Tibial artery (tissue), 4 donors: ENCODE measurements around the gene ADAM10.

Source experiments
- DNase-seq, 2 donors: peaks; one replicate each; pipeline ENCODE4 v3.0.0-alpha.2; 2019
- H3K27ac ChIP-seq, 2 donors: fragments of 200-600 bp; sonication (generic) in 1 of 2; 1 replicate in 1 of 2; 2 replicates in 1 of 2; pipeline ENCODE4 v1.5.1; 2018 to 2019; ENCODE audit warnings: mild to moderate bottlenecking in 1 of 2
- H3K27me3 ChIP-seq, 2 donors: fragments of 200-600 bp; sonication (generic) in 1 of 2; one replicate each; pipeline versions ENCODE4 v1.5.1 to v1.6.0; 2016 to 2019
- H3K36me3 ChIP-seq, 3 donors: fragments of 200-600 bp; sonication (generic) in 2 of 3; one replicate each; pipeline ENCODE4 v1.5.1; 2016 to 2019; ENCODE audit warnings: mild to moderate bottlenecking in 2 of 3
- H3K4me1 ChIP-seq, 4 donors: fragments of 200-600 bp; sonication (generic) in 2 of 4; 1 replicate in 3 of 4; 2 replicates in 1 of 4; pipeline ENCODE4 v1.5.1; 2016 to 2019
- H3K4me3 ChIP-seq, 2 donors: fragments of 200-600 bp; sonication (generic) in 1 of 2; 1 replicate in 1 of 2; 2 replicates in 1 of 2; pipeline ENCODE4 v1.5.1; 2018 to 2019; ENCODE audit warnings: mild to moderate bottlenecking in 2 of 2
- H3K9me3 ChIP-seq, 3 donors: fragments of 200-600 bp; sonication (generic) in 1 of 3; one replicate each; pipeline ENCODE4 v1.5.1; 2016 to 2019
- CTCF ChIP-seq, 2 experiments: fragments of 200-600 bp in 1 of 2; fragments of 450-650 bp in 1 of 2; IDR thresholded peaks; one replicate each; pipeline ENCODE4 v1.5.1; 2017 to 2019; ENCODE audit warnings: antibody characterized with exemption in 2 of 2, mild to moderate bottlenecking in 1 of 2, moderate library complexity in 1 of 2
- intact Hi-C: fragments of 100-400 bp; cut with DNase I; formaldehyde crosslinking; loops from one replicate; pipeline ENCODE4 v1.15.0; 2023; ENCODE audit warnings: low total_unique reads

The ADAM10 gene

GRCh38 chr15:58742819-58743502, 6.5 kb downstream of the ADAM10 start:
- H3K36me3 ChIP-seq, result no peaks in the 10 kb centered on the region
- no peak overlapping the region for H3K4me3 ChIP-seq
- H3K4me1 ChIP-seq, result peaks cover 0 to 81% (median 27%) of the 10 kb centered on the region in 4 donors
- TF ChIP-seq CTCF (IDR thresholded peaks at IDR 0.05), result no peak
- H3K27me3 ChIP-seq, result no peaks in the 10 kb centered on the region
- peak overlapping the region in 1 of 2 donors; percentile 45 for H3K27ac ChIP-seq
- H3K9me3 ChIP-seq, result no peaks in the 10 kb centered on the region
- intact Hi-C loops, result loop anchor here (10.0 kb wide), 1 partner anchor 192 kb away; the partner anchor contains the start of gene SLTM
- DNase-seq, result no peak

GRCh38 chr15:58742022-58742813, 7.3 kb downstream of the ADAM10 start:
- peak overlapping the region in 1 of 2 donors; percentile 45 for H3K27ac ChIP-seq

GRCh38 chr15:58741032-58741431, 8.5 kb downstream of the ADAM10 start:
- H3K27ac ChIP-seq, result no peak overlapping the region
- no peak for DNase-seq
- H3K27me3 ChIP-seq, result no peaks in the 10 kb centered on the region
- TF ChIP-seq CTCF (IDR thresholded peaks at IDR 0.05), result no peak
- no peaks in the 10 kb centered on the region for H3K36me3 ChIP-seq
- intact Hi-C loops, result loop anchor here (10.0 kb wide), 1 partner anchor 194 kb away; the partner anchor contains the start of gene SLTM
- H3K9me3 ChIP-seq, result no peaks in the 10 kb centered on the region
- peaks cover 0 to 70% (median 24%) of the 10 kb centered on the region in 4 donors for H3K4me1 ChIP-seq
- H3K4me3 ChIP-seq, result no peak overlapping the region

More at GRCh38 chr15:58742022-58742813, 7.3 kb downstream of the ADAM10 start:
- no peak for TF ChIP-seq CTCF (IDR thresholded peaks at IDR 0.05)
- Histone ChIP-seq H3K36me3 (no peaks in the 10 kb centered on the region), H3K4me3 (no peak overlapping the region), H3K9me3 (no peaks in the 10 kb centered on the region), H3K27me3 (no peaks in the 10 kb centered on the region), H3K4me1 (peaks cover 0 to 81% (median 25%) of the 10 kb centered on the region in 4 donors)
- intact Hi-C loops, result loop anchor here (10.0 kb wide), 1 partner anchor 193 kb away; the partner anchor contains the start of gene SLTM
- DNase-seq, result no peak

GRCh38 chr15:58740436-58740835, 9.1 kb downstream of the ADAM10 start:
- Histone ChIP-seq H3K27ac (no peak overlapping the region), H3K9me3 (no peaks in the 10 kb centered on the region), H3K4me3 (no peak overlapping the region), H3K36me3 (no peaks in the 10 kb centered on the region), H3K27me3 (no peaks in the 10 kb centered on the region), H3K4me1 (peaks cover 0 to 64% (median 22%) of the 10 kb centered on the region in 4 donors)
- no peak for TF ChIP-seq CTCF (IDR thresholded peaks at IDR 0.05)
- no peak for DNase-seq
- intact Hi-C loops, result loop anchor here (10.0 kb wide), 1 partner anchor 194 kb away; the partner anchor contains the start of gene SLTM

GRCh38 chr15:58738046-58738707, 11.3 kb downstream of the ADAM10 start:
- DNase-seq, result no peak
- TF ChIP-seq CTCF (IDR thresholded peaks at IDR 0.05), result no peak
- no peaks in the 10 kb centered on the region for H3K9me3 ChIP-seq
- H3K4me3 ChIP-seq, result no peak overlapping the region
- intact Hi-C loops, result no loop called here
- H3K27ac ChIP-seq, result no peak overlapping the region
- no peaks in the 10 kb centered on the region for H3K36me3 ChIP-seq
- H3K4me1 ChIP-seq, result peaks cover 0 to 48% (median 20%) of the 10 kb centered on the region in 4 donors
- no peaks in the 10 kb centered on the region for H3K27me3 ChIP-seq
